Measurements from ENCODE around the gene PVR. TPM values are rescaled to one million over a fixed set of nuclear protein-coding genes. Genes with fewer than 3 reads are reported as not detected.
A peak's percentile ranks its signal among the peaks of the same experiment; 100 is the strongest.

The PVR gene
- total RNA-seq, 2 experiments from 2014 or later: not detected

GRCh38 chr19:44687888-44688287 lies 44.2 kb downstream of the PVR start:
- BruUV-seq (replicated peaks): no TSS peak
- ChIA-PET CTCF (ENCODE audit: unreplicated experiment) (no interaction called here), POLR2A (no interaction called here)
- TF ChIP-seq CTCF (conservative IDR thresholded peaks at IDR 0.05; ENCODE audit: low read length): no peak
- no peak for TF ChIP-seq EZH2phosphoT487 (IDR thresholded peaks at IDR 0.05; ENCODE audit: borderline replicate concordance, low read depth, low read length)
- Histone ChIP-seq H3K9me2 (ENCODE audit: insufficient read depth, low read length) (no peaks in the 10 kb centered on the region), H4K20me1 (ENCODE audit: insufficient read depth, low read length) (no peaks in the 10 kb centered on the region), H3K4me1 (ENCODE audit: insufficient read depth, low read length, poor library complexity, severe bottlenecking) (peaks cover 29% of the 10 kb centered on the region), H3K4me2 (ENCODE audit: low read length) (no peak overlapping the region), H3K36me3 (ENCODE audit: insufficient read depth, low read length) (no peaks in the 10 kb centered on the region), H3K79me2 (ENCODE audit: insufficient read depth, low read depth, low read length) (no peaks in the 10 kb centered on the region), H3K4me3 (ENCODE audit: low read depth, low read length, poor library complexity, severe bottlenecking) (no peak overlapping the region), H2AFZ (ENCODE audit: low read length) (no peak overlapping the region), H3K27ac (ENCODE audit: low read depth, low read length, poor library complexity, severe bottlenecking) (no peak overlapping the region), H3K9me3 (ENCODE audit: low read length) (no peaks in the 10 kb centered on the region)
- intact Hi-C loops (cut with micrococcal nuclease; ENCODE audit: unreplicated experiment): loop anchor here (2.0 kb wide), 1 partner anchor 157 kb away; no protein-coding TSS in a partner anchor
- DNase-seq (ENCODE audit: low spot score): no peak

- ChIA-PET POLR2A (interaction anchor here (0.6 kb wide), 1 partner anchor 152 kb away, joined by 4 read pairs; no protein-coding TSS in a partner anchor), CTCF (ENCODE audit: unreplicated experiment) (interaction anchor here (0.8 kb wide), 1 partner anchor 76 kb away, joined by 8 read pairs; no protein-coding TSS in a partner anchor)
- H3K9me2 ChIP-seq (ENCODE audit: insufficient read depth, low read length): no peaks in the 10 kb centered on the region
- no peaks in the 10 kb centered on the region for H3K79me2 ChIP-seq (ENCODE audit: insufficient read depth, low read depth, low read length)
- no peaks in the 10 kb centered on the region for H3K9me3 ChIP-seq (ENCODE audit: low read length)
- peaks cover 29% of the 10 kb centered on the region for H3K4me1 ChIP-seq (ENCODE audit: insufficient read depth, low read length, poor library complexity, severe bottlenecking)
- intact Hi-C loops (cut with micrococcal nuclease; ENCODE audit: unreplicated experiment): loop anchor here (1.0 to 2.0 kb wide), 2 partner anchors 81 to 155 kb away; no protein-coding TSS in a partner anchor
- no peak overlapping the region for H2AFZ ChIP-seq (ENCODE audit: low read length)
- TF ChIP-seq EZH2phosphoT487 (IDR thresholded peaks at IDR 0.05; ENCODE audit: borderline replicate concordance, low read depth, low read length) (no peak), CTCF (conservative IDR thresholded peaks at IDR 0.05; ENCODE audit: low read length) (peak; percentile 95)
- no peak overlapping the region for H3K27ac ChIP-seq (ENCODE audit: low read depth, low read length, poor library complexity, severe bottlenecking)
- H3K4me3 ChIP-seq (ENCODE audit: low read depth, low read length, poor library complexity, severe bottlenecking): no peak overlapping the region
- DNase-seq (ENCODE audit: low spot score): peak; percentile 73
- BruUV-seq (replicated peaks): no TSS peak
- no peak overlapping the region for H3K4me2 ChIP-seq (ENCODE audit: low read length)
- no peaks in the 10 kb centered on the region for H3K36me3 ChIP-seq (ENCODE audit: insufficient read depth, low read length)
- H4K20me1 ChIP-seq (ENCODE audit: insufficient read depth, low read length): no peaks in the 10 kb centered on the region
Observed at GRCh38 chr19:44689290-44690130, 45.8 kb downstream of the PVR start.

GRCh38 chr19:44690131-44690440 lies 46.4 kb downstream of the PVR start:
- H3K36me3 ChIP-seq (ENCODE audit: insufficient read depth, low read length): no peaks in the 10 kb centered on the region
- no TSS peak for BruUV-seq (replicated peaks)
- H3K9me2 ChIP-seq (ENCODE audit: insufficient read depth, low read length): no peaks in the 10 kb centered on the region
- no peak for TF ChIP-seq EZH2phosphoT487 (IDR thresholded peaks at IDR 0.05; ENCODE audit: borderline replicate concordance, low read depth, low read length)
- TF ChIP-seq CTCF (conservative IDR thresholded peaks at IDR 0.05; ENCODE audit: low read length): no peak
- no peak overlapping the region for H3K4me3 ChIP-seq (ENCODE audit: low read depth, low read length, poor library complexity, severe bottlenecking)
- H4K20me1 ChIP-seq (ENCODE audit: insufficient read depth, low read length): no peaks in the 10 kb centered on the region
- no peaks in the 10 kb centered on the region for H3K79me2 ChIP-seq (ENCODE audit: insufficient read depth, low read depth, low read length)
- no peak overlapping the region for H2AFZ ChIP-seq (ENCODE audit: low read length)
- intact Hi-C loops (cut with micrococcal nuclease; ENCODE audit: unreplicated experiment): no loop called here
- CTCF ChIA-PET (ENCODE audit: unreplicated experiment): no interaction called here
- H3K9me3 ChIP-seq (ENCODE audit: low read length): no peaks in the 10 kb centered on the region
- H3K4me2 ChIP-seq (ENCODE audit: low read length): no peak overlapping the region
- POLR2A ChIA-PET: no interaction called here
- H3K4me1 ChIP-seq (ENCODE audit: insufficient read depth, low read length, poor library complexity, severe bottlenecking): peaks cover 26% of the 10 kb centered on the region
- no peak overlapping the region for H3K27ac ChIP-seq (ENCODE audit: low read depth, low read length, poor library complexity, severe bottlenecking)
- DNase-seq (ENCODE audit: low spot score): no peak
